ENCODE results near the gene PTPRQ.

Gene PTPRQ

DNA sequence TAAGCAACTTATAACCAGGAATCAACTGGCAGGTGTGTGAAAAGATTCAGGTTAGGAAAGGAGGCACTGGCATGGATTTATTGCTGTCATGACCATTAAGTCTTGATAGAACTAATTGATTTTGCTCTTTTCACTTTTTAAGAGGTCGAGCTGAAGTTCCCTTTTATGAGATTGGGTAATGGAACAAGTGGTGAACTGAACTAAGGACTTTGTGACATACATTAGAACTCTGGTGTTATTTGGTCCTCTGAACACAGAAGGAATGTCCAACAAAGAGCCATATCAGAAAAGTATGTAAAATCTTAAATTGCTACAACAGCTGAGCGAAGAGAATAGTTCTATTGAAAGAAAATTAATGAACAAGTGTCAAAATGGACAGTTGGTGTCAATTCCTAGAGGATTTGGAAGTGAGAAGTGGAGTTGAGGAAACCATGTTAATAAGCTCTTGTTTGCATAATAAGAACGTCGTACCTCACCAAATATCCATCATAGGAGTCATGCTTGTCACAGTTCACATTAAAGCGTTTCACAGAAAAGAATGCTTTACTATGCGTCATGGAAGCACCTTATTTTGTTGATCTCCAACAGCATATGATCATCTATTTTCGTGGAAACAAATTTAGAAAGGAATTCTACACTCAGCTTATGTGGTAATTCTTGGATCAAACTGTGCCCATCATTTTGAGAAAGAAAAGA is 255.0 kb downstream of the PTPRQ start:
- H3K27me3 Mint-ChIP-seq = peaks cover 5% of the 10 kb centered on the region
- intact Hi-C loops (cut with micrococcal nuclease) = no loop called here
- H3K36me3 Mint-ChIP-seq (ENCODE audit: low read depth) = no peaks in the 10 kb centered on the region
- no peaks in the 10 kb centered on the region for H3K9me3 Mint-ChIP-seq
- H3K4me3 Mint-ChIP-seq = no peak overlapping the region
- no peak overlapping the region for H3K27ac Mint-ChIP-seq
- no peaks in the 10 kb centered on the region for H3K4me1 Mint-ChIP-seq (ENCODE audit: low read depth)

DNA sequence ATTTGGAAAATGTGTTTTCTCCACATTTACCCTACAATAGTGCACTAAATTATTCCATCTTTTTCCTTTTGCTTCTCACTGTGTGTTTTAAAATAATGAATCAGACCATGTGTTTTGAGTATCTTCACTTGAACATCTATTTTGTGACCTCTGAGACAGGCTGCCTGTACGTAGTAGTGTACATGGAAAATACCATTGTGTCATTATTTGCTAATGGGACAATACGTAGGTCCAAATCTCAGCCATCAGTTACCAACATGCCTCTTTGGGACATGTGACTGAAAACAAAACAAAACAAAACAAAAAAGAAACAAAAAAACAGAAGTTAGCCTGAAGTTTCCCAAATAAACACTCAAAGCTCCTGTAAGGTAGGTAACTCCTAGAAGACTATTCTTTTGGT is 256.3 kb downstream of the PTPRQ start:
- Mint-ChIP-seq H3K27ac (no peak overlapping the region), H3K27me3 (peaks cover 6% of the 10 kb centered on the region), H3K36me3 (ENCODE audit: low read depth) (no peaks in the 10 kb centered on the region), H3K4me3 (no peak overlapping the region), H3K4me1 (ENCODE audit: low read depth) (no peaks in the 10 kb centered on the region), H3K9me3 (no peaks in the 10 kb centered on the region)
- intact Hi-C loops (cut with micrococcal nuclease) = no loop called here

DNA sequence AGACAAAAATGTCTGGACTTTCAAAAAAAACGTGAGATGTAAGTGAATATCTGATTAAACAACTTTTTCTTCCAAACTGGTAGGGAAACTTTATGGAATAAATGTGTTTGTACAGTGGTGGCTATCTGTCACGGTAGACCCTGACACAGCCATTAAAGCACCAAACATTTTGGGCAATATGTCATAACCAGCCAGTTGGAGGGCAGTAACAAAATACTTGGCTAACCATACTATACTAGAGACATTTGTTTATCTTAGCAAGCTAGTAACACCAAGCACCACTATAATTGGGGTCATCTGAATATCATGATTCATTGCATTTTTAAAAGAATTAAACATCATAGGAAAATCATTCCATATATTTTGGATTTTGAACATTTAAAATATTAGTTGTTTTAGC is 257.4 kb downstream of the PTPRQ start:
- Mint-ChIP-seq H3K27me3 (peaks cover 8% of the 10 kb centered on the region), H3K4me1 (ENCODE audit: low read depth) (no peaks in the 10 kb centered on the region), H3K9me3 (no peaks in the 10 kb centered on the region), H3K36me3 (ENCODE audit: low read depth) (no peaks in the 10 kb centered on the region), H3K4me3 (no peak overlapping the region), H3K27ac (no peak overlapping the region)
- intact Hi-C loops (cut with micrococcal nuclease) = no loop called here

DNA sequence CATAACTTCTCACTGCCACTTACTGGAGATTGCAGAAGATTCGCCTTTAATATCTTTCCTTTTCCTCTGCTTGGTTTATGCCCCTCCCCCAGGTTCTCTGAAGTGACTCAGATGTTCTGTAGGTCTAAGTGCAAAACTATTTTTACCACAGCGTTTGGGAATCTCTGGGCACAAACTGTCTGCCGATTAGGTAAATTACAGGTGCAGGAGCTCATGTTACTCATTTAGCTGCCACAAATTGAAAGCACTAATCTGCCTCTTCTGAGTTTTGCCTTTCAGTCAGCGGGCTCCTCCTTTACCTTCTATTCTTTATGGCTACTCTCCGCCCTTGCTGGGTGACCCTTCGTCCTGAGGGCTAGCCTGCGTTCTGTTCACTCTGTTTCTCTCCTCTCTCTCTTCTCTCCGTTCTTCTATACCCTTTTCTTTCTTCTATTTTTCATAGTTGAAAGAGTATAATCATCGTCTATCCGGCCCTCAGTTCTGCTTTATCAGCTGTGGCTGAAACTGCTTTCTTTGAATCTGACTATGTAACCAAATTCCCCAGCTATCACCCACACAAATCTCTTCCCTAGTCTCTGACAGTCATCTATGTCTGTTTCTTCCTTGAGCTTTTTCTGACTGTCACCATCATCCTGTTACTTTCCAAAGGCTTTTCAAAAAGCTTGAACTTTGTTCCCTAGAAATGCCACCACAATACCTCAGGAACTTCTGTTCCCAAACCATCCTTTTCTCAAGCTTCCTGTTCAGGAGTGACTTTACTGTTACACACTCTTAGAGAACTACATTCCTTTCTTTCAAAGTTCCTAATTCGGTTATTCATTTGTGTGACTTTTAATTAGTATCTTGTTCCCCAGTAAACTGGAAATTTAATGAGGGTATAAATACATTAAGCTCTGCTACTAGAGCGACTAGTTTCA is 259.1 kb downstream of the PTPRQ start:
- peaks cover under 1% of the 10 kb centered on the region for H3K4me1 Mint-ChIP-seq (ENCODE audit: low read depth)
- H3K27me3 Mint-ChIP-seq = peaks cover 23% of the 10 kb centered on the region
- H3K9me3 Mint-ChIP-seq = no peaks in the 10 kb centered on the region
- H3K36me3 Mint-ChIP-seq (ENCODE audit: low read depth) = no peaks in the 10 kb centered on the region
- intact Hi-C loops (cut with micrococcal nuclease) = no loop called here
- no peak overlapping the region for H3K4me3 Mint-ChIP-seq
- no peak overlapping the region for H3K27ac Mint-ChIP-seq

DNA sequence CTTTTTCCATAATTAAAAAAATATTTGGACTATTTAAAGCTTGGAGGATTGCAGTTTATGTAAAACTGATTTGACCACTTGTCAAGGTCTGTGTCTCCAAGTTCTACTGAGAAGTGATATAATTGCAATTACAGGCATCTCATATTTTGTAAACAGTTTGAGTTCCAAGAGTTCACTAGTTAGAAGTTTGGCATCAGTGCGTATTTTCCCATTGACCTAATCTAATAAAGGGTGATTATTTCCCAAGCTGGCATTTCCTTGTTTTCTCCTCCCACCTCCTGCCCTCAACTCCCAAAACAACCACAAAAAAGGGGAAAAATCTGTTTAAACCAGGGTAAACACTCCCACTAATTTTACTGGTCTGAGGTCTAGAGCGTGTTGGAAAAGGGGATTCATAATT is 260.4 kb downstream of the PTPRQ start:
- Mint-ChIP-seq H3K27me3 (peaks cover 33% of the 10 kb centered on the region), H3K9me3 (no peaks in the 10 kb centered on the region), H3K36me3 (ENCODE audit: low read depth) (no peaks in the 10 kb centered on the region), H3K27ac (no peak overlapping the region), H3K4me1 (ENCODE audit: low read depth) (peaks cover 10% of the 10 kb centered on the region), H3K4me3 (no peak overlapping the region)
- intact Hi-C loops (cut with micrococcal nuclease) = no loop called here

DNA sequence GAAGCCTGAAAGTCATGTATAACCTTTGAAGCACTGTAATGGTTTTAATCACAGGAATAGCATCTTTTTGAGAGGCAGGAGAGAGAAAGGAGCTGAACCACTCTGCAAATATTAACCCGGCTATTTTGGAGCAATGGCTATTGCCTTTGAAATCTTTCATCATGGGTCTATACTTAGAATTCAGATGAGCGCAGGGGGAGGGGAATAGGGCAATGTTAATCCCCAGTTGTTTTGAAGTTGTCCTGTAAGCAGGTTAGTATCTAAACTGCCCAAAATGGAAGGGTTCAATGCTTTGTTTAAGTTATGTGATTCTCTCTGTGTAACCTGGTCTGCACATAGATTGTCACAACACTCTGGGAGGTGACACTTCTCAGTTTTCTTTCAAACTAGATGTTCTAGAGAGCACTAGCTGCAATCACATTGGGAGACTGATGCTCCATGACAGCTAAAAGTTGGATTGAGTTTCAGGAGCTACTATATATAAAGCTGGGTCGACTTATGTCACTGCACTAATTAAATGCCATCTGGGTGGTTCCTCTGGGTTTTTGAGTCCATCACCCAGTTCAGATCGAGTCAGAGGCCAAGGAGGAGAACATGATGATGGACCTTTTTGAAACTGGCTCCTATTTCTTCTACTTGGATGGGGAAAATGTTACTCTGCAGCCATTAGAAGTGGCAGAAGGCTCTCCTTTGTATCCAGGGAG is 263.2 kb downstream of the PTPRQ start, which contains the start of gene MYF6:
MYF6 (plus strand) TSS at position 509 of the 704 bp plus-strand sequence; CDS start at position 595, 86 bp downstream.
- Mint-ChIP-seq H3K4me3 (peak within 1 kb of the TSS; percentile 53), H3K9me3 (no peaks in the 10 kb centered on the region), H3K27ac (no peak within 1 kb of the TSS), H3K27me3 (peaks cover 49% of the 10 kb centered on the region), H3K4me1 (ENCODE audit: low read depth) (peaks cover 10% of the 10 kb centered on the region), H3K36me3 (ENCODE audit: low read depth) (no peaks in the 10 kb centered on the region)
- intact Hi-C loops (cut with micrococcal nuclease) = no loop called here

DNA sequence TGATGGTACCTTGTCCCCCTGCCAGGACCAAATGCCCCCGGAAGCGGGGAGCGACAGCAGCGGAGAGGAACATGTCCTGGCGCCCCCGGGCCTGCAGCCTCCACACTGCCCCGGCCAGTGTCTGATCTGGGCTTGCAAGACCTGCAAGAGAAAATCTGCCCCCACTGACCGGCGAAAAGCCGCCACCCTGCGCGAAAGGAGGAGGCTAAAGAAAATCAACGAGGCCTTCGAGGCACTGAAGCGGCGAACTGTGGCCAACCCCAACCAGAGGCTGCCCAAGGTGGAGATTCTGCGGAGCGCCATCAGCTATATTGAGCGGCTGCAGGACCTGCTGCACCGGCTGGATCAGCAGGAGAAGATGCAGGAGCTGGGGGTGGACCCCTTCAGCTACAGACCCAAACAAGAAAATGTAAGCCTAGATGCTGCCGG is 263.8 kb downstream of the PTPRQ start:
- no peaks in the 10 kb centered on the region for H3K9me3 Mint-ChIP-seq
- peaks cover 10% of the 10 kb centered on the region for H3K4me1 Mint-ChIP-seq (ENCODE audit: low read depth)
- H3K27me3 Mint-ChIP-seq = peaks cover 54% of the 10 kb centered on the region
- intact Hi-C loops (cut with micrococcal nuclease) = no loop called here
- H3K36me3 Mint-ChIP-seq (ENCODE audit: low read depth) = no peaks in the 10 kb centered on the region
- H3K27ac Mint-ChIP-seq = no peak overlapping the region
- H3K4me3 Mint-ChIP-seq = no peak overlapping the region

DNA sequence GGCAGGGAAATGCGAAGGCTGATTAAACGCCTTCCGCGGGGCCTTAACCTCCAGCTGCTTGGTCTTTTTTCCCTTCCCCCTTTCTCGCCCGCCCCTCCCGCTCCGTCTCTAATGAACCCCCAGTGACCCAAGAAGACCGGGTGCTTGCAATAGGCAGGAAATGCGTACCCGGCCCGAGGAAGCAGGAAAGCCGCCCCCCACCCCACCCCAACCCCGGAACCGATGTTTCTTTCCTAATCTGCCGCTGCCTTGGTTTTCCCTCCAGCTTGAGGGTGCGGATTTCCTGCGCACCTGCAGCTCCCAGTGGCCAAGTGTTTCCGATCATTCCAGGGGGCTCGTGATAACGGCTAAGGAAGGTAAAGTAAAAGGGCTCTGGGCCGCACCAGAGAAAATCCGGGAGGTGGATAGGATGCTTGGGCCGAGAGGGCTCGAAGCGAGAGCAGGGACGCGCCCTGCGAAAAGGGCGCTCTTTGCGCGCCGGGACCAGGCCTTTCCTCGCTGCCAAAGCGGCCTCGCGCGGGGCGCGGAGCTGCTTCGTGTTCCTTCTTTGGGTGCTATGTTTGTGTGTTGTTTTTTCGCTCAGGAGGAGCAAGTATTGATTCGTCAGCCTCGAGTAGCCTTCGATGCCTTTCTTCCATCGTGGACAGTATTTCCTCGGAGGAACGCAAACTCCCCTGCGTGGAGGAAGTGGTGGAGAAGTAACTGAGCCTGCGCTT is 264.4 kb downstream of the PTPRQ start:
- no peaks in the 10 kb centered on the region for H3K36me3 Mint-ChIP-seq (ENCODE audit: low read depth)
- peaks cover 54% of the 10 kb centered on the region for H3K27me3 Mint-ChIP-seq
- peaks cover 10% of the 10 kb centered on the region for H3K4me1 Mint-ChIP-seq (ENCODE audit: low read depth)
- peak overlapping the region; percentile 53 for H3K4me3 Mint-ChIP-seq
- H3K27ac Mint-ChIP-seq = no peak overlapping the region
- no peaks in the 10 kb centered on the region for H3K9me3 Mint-ChIP-seq
- intact Hi-C loops (cut with micrococcal nuclease) = no loop called here

DNA sequence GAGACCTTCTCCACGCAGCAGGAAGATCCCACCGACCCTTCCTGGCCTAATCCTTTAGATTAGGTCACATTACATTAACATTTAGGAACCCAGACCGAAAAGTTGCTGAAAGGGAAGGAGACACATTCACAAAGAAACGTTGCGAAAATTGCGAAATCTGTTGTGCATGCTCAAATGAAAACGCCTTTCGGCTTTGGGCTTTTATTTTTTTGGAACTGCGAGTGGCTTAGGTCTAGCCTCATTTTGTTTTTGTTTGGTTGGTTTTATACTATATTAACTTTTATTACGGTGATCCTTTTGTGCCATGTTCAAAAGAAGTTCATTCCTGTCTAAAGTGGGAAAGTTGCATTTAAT is 264.9 kb downstream of the PTPRQ start:
- peaks cover 10% of the 10 kb centered on the region for H3K4me1 Mint-ChIP-seq (ENCODE audit: low read depth)
- no peaks in the 10 kb centered on the region for H3K9me3 Mint-ChIP-seq
- H3K27me3 Mint-ChIP-seq = peaks cover 60% of the 10 kb centered on the region
- intact Hi-C loops (cut with micrococcal nuclease) = no loop called here
- H3K4me3 Mint-ChIP-seq = peak overlapping the region; percentile 53
- H3K36me3 Mint-ChIP-seq (ENCODE audit: low read depth) = no peaks in the 10 kb centered on the region
- no peak overlapping the region for H3K27ac Mint-ChIP-seq

DNA sequence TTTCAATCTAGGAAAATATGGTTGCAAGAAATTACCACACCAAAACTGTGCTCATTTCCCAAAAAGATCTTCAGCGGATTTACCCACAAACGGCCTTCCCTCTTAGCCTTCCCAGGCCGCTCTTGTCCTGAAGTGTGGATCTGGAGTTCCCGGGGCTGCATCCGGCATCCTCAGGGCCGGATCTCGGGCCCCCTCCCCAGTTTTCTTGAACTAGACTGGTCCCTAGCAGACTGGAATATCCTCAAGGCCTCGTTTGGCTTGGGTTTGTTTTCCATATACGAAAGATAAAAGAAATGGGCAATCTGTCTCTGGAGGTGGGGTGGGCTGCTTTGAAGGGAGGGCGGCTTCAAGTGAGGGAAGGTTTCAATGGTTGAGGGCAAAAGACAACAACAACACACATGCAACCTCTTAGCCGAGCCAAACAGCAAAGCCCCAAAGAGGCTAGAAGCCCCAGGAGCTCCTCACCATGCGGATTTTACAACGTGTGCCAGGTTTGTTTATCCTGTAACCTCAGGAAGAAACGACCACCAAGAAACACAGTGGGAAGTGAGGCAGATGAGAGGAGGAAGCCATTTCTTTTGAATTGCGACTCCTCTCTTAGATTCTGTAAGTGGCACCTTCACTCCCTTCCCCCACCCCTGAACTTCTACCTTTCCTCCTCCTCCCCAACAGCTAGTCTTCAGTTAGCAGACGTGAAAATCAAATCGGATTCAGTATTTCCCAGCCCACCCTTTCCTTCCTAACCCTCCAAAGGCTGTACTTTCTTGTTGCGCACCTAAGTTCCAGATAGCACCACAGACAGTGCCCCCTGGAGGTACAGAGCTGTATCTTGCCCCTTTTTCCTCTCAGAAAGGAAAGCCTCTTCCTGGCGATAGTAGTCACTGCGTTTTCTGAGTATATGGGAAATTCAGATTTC is 266.0 kb downstream of the PTPRQ start:
- Mint-ChIP-seq H3K36me3 (ENCODE audit: low read depth) (no peaks in the 10 kb centered on the region), H3K4me1 (ENCODE audit: low read depth) (peaks cover 10% of the 10 kb centered on the region), H3K9me3 (no peaks in the 10 kb centered on the region), H3K27ac (no peak overlapping the region), H3K27me3 (peaks cover 69% of the 10 kb centered on the region), H3K4me3 (no peak overlapping the region)
- intact Hi-C loops (cut with micrococcal nuclease) = no loop called here

DNA sequence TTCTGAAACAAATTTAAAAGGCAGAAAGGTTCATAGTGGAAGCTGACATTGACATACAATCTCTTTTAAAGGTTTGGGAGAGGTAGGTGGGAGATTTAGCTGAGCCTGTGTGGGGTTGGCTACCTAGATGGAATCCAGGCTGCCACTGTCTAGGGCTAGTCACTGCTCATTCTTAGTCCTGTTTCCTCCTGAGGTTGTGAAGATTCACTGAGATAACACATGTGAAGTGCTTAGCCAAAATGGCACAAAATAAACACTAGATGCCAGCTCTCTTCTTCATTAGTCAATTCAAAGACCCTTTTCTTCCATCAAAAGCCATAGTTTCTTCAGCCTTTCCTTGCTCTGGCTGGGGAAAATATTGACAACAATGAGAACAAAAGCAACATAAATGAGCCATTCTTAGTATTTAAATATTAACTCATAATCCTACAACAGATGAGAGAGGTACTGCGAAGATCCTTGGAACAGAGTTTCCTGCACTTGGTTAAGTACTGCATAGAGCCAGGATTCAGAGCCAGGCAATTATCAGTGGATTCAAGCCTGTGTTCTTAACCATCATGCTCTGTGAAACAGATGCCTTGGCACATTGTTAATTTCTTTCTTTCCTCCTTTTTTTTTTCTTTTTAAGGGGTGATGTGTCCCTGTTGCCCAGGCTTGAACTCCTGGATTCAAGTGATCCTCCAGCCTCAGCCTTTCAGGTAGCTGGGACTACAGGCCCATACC is 266.9 kb downstream of the PTPRQ start:
- no peaks in the 10 kb centered on the region for H3K36me3 Mint-ChIP-seq (ENCODE audit: low read depth)
- H3K4me3 Mint-ChIP-seq = no peak overlapping the region
- peaks cover 77% of the 10 kb centered on the region for H3K27me3 Mint-ChIP-seq
- H3K27ac Mint-ChIP-seq = no peak overlapping the region
- H3K4me1 Mint-ChIP-seq (ENCODE audit: low read depth) = peaks cover 10% of the 10 kb centered on the region
- intact Hi-C loops (cut with micrococcal nuclease) = no loop called here
- H3K9me3 Mint-ChIP-seq = no peaks in the 10 kb centered on the region

DNA sequence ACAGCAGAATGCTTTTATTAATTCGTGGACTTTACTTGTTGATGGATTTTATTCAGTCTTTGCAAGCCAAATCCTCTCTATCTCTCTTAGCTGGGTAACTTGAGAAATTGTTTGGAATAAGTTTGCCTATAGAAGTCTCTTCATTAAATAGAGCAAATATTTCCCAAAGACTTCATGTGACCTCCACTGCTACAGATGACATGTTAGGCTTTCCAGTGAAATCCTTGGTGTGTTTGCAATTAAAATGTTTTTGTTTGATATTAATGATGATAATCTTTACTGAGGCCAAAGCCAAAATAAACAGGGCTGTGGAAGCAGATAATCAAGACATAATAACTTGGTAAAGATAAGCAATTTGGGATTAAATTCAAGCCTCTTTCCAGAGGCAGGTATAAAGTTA is 267.8 kb downstream of the PTPRQ start:
- H3K27me3 Mint-ChIP-seq = peaks cover 81% of the 10 kb centered on the region
- H3K4me1 Mint-ChIP-seq (ENCODE audit: low read depth) = peaks cover 10% of the 10 kb centered on the region
- intact Hi-C loops (cut with micrococcal nuclease) = no loop called here
- H3K27ac Mint-ChIP-seq = no peak overlapping the region
- H3K36me3 Mint-ChIP-seq (ENCODE audit: low read depth) = no peaks in the 10 kb centered on the region
- no peaks in the 10 kb centered on the region for H3K9me3 Mint-ChIP-seq
- H3K4me3 Mint-ChIP-seq = no peak overlapping the region
